Activated CD4-positive, alpha-beta memory T cell treated with anti-CD3 and anti-CD28 coated beads, Interleukin-2, amount 10 ng/mL, durations not matched to agents 7 days and 5 days (primary cell): ENCODE data around the gene PHF21A. TPM values are rescaled to one million over a fixed set of nuclear protein-coding genes. Genes with fewer than 3 reads are reported as not detected.

Experiments
- CTCF ChIA-PET: fragments of 350-600 bp; sonication (Branson Sonifier 250); formaldehyde crosslinking; loops from one replicate; lab custom pipeline; 2021; ENCODE audit warnings: antibody characterized with exemption, inconsistent platforms; lab: Charles Lee
- POLR2A ChIA-PET: fragments of 350-600 bp; sonication (Branson Sonifier 250); formaldehyde crosslinking; loops from one replicate; lab custom pipeline; 2021; ENCODE audit warnings: antibody characterized with exemption; lab: Charles Lee
- DNase-seq: peaks from one replicate; pipeline ENCODE4 v3.0.0-alpha.2; 2020
- H3K27ac Mint-ChIP-seq: one replicate; pipeline ENCODE4 v1.8.0; 2021; ENCODE audit warnings: mild to moderate bottlenecking, mixed read lengths
- H3K27me3 Mint-ChIP-seq: one replicate; pipeline ENCODE4 v1.8.0; 2021; ENCODE audit warnings: mixed read lengths
- H3K36me3 Mint-ChIP-seq: one replicate; pipeline ENCODE4 v1.8.0; 2021; ENCODE audit warnings: low read depth, mixed read lengths
- H3K4me1 Mint-ChIP-seq: one replicate; pipeline ENCODE4 v1.8.0; 2021; ENCODE audit warnings: mixed read lengths
- H3K4me3 Mint-ChIP-seq: one replicate; pipeline ENCODE4 v1.8.0; 2021; ENCODE audit warnings: mild to moderate bottlenecking, mixed read lengths
- H3K9me3 Mint-ChIP-seq: one replicate; pipeline ENCODE4 v1.8.0; 2021; ENCODE audit warnings: mixed read lengths
- total RNA-seq, 2 experiments: library from RNA; stranded (reverse); gene quantifications; one replicate each; pipeline ENCODE4 v1.2.3, GENCODE V29; 2021

PHF21A gene
- total RNA-seq, 2 experiments from 2014 or later: 52.6 to 56.9 TPM

GRCh38 chr11:45948356-45948755, 172.9 kb downstream of the PHF21A start:
- ChIA-PET POLR2A (no interaction called here), CTCF (interaction anchor here (0.6 to 5.8 kb wide), 2 partner anchors 9 to 17 kb away, joined by 4 to 40 read pairs; no protein-coding TSS in a partner anchor)
- H3K4me3 Mint-ChIP-seq: no peak overlapping the region
- no peak overlapping the region for H3K27ac Mint-ChIP-seq
- no peaks in the 10 kb centered on the region for H3K4me1 Mint-ChIP-seq
- H3K36me3 Mint-ChIP-seq: peaks cover 39% of the 10 kb centered on the region
- H3K27me3 Mint-ChIP-seq: no peaks in the 10 kb centered on the region
- H3K9me3 Mint-ChIP-seq: no peaks in the 10 kb centered on the region
- DNase-seq: no peak

- no peak overlapping the region for H3K4me3 Mint-ChIP-seq
- H3K27ac Mint-ChIP-seq: no peak overlapping the region
- no peaks in the 10 kb centered on the region for H3K27me3 Mint-ChIP-seq
- ChIA-PET CTCF (interaction anchor here (0.6 to 5.8 kb wide), 2 partner anchors 9 to 17 kb away, joined by 4 to 40 read pairs; no protein-coding TSS in a partner anchor), POLR2A (no interaction called here)
- no peaks in the 10 kb centered on the region for H3K9me3 Mint-ChIP-seq
- DNase-seq: no peak
- no peaks in the 10 kb centered on the region for H3K4me1 Mint-ChIP-seq
- peaks cover 39% of the 10 kb centered on the region for H3K36me3 Mint-ChIP-seq
Observed at GRCh38 chr11:45947885-45948284, 173.4 kb downstream of the PHF21A start.

GRCh38 chr11:45945397-45945999, 175.8 kb downstream of the PHF21A start:
- ChIA-PET POLR2A (no interaction called here), CTCF (interaction anchor here (1.1 kb wide), 1 partner anchor 20 kb away, joined by 3 read pairs; no protein-coding TSS in a partner anchor)
- no peak overlapping the region for H3K27ac Mint-ChIP-seq
- no peaks in the 10 kb centered on the region for H3K27me3 Mint-ChIP-seq
- no peak for DNase-seq
- peaks cover 37% of the 10 kb centered on the region for H3K36me3 Mint-ChIP-seq
- no peaks in the 10 kb centered on the region for H3K4me1 Mint-ChIP-seq
- no peak overlapping the region for H3K4me3 Mint-ChIP-seq
- no peaks in the 10 kb centered on the region for H3K9me3 Mint-ChIP-seq

GRCh38 chr11:45942381-45942780, 178.9 kb downstream of the PHF21A start:
- CTCF ChIA-PET: interaction anchor here (2.9 kb wide), 1 partner anchor 23 kb away, joined by 15 read pairs; no protein-coding TSS in a partner anchor

GRCh38 chr11:45941285-45941684, 180.0 kb downstream of the PHF21A start:
- Mint-ChIP-seq H3K4me1 (no peaks in the 10 kb centered on the region), H3K4me3 (no peak overlapping the region), H3K27me3 (no peaks in the 10 kb centered on the region), H3K9me3 (no peaks in the 10 kb centered on the region), H3K27ac (no peak overlapping the region), H3K36me3 (peaks cover 21% of the 10 kb centered on the region)
- CTCF ChIA-PET: interaction anchor here (2.9 kb wide), 1 partner anchor 24 kb away, joined by 15 read pairs; no protein-coding TSS in a partner anchor
- POLR2A ChIA-PET: interaction anchor here (0.9 kb wide), 1 partner anchor 11 kb away, joined by 3 read pairs; no protein-coding TSS in a partner anchor
- no peak for DNase-seq

More at GRCh38 chr11:45942381-45942780, 178.9 kb downstream of the PHF21A start:
- Mint-ChIP-seq H3K36me3 (peaks cover 22% of the 10 kb centered on the region), H3K4me1 (no peaks in the 10 kb centered on the region), H3K4me3 (no peak overlapping the region), H3K27me3 (no peaks in the 10 kb centered on the region), H3K27ac (no peak overlapping the region), H3K9me3 (no peaks in the 10 kb centered on the region)
- POLR2A ChIA-PET: interaction anchor here (1.0 to 1.1 kb wide), 2 partner anchors 13 to 25 kb away, joined by 3 read pairs; partner anchors contain the start of gene PEX16
- no peak for DNase-seq

GRCh38 chr11:45939836-45940235, 181.4 kb downstream of the PHF21A start:
- CTCF ChIA-PET: no interaction called here
- Mint-ChIP-seq H3K27me3 (no peaks in the 10 kb centered on the region), H3K27ac (no peak overlapping the region), H3K36me3 (peaks cover 12% of the 10 kb centered on the region), H3K4me3 (no peak overlapping the region), H3K9me3 (no peaks in the 10 kb centered on the region), H3K4me1 (no peaks in the 10 kb centered on the region)
- POLR2A ChIA-PET: no interaction called here
- DNase-seq: no peak

- POLR2A ChIA-PET: no interaction called here
- Mint-ChIP-seq H3K4me3 (no peak overlapping the region), H3K27ac (no peak overlapping the region), H3K36me3 (peaks cover 17% of the 10 kb centered on the region), H3K9me3 (no peaks in the 10 kb centered on the region), H3K4me1 (no peaks in the 10 kb centered on the region), H3K27me3 (no peaks in the 10 kb centered on the region)
- CTCF ChIA-PET: no interaction called here
- no peak for DNase-seq
Observed at GRCh38 chr11:45937916-45938315, 183.3 kb downstream of the PHF21A start.

GRCh38 chr11:45936511-45937054, 184.7 kb downstream of the PHF21A start:
- ChIA-PET CTCF (interaction anchor here (1.7 to 2.0 kb wide), 2 partner anchors 28 to 70 kb away, joined by 4 to 7 read pairs; no protein-coding TSS in a partner anchor), POLR2A (interaction anchor here (1.2 to 1.8 kb wide), 2 partner anchors 18 to 19 kb away, joined by 4 to 6 read pairs; partner anchors contain the start of gene PEX16)
- no peak for DNase-seq
- H3K9me3 Mint-ChIP-seq: no peaks in the 10 kb centered on the region
- H3K27ac Mint-ChIP-seq: no peak overlapping the region
- peaks cover 2% of the 10 kb centered on the region for H3K4me1 Mint-ChIP-seq
- H3K36me3 Mint-ChIP-seq: peaks cover 16% of the 10 kb centered on the region
- H3K4me3 Mint-ChIP-seq: no peak overlapping the region
- H3K27me3 Mint-ChIP-seq: no peaks in the 10 kb centered on the region

GRCh38 chr11:45935349-45936064, 185.7 kb downstream of the PHF21A start:
- H3K4me3 Mint-ChIP-seq: no peak overlapping the region
- no peaks in the 10 kb centered on the region for H3K27me3 Mint-ChIP-seq
- H3K9me3 Mint-ChIP-seq: no peaks in the 10 kb centered on the region
- no peak for DNase-seq
- POLR2A ChIA-PET: interaction anchor here (0.8 to 1.8 kb wide), 2 partner anchors 18 to 161 kb away, joined by 3 to 6 read pairs; partner anchors contain the start of gene PEX16
- H3K27ac Mint-ChIP-seq: no peak overlapping the region
- CTCF ChIA-PET: interaction anchor here (1.7 to 2.0 kb wide), 2 partner anchors 29 to 71 kb away, joined by 4 to 7 read pairs; no protein-coding TSS in a partner anchor
- peaks cover 12% of the 10 kb centered on the region for H3K4me1 Mint-ChIP-seq
- H3K36me3 Mint-ChIP-seq: peaks cover 20% of the 10 kb centered on the region

GRCh38 chr11:45934580-45935318, 186.5 kb downstream of the PHF21A start:
- H3K9me3 Mint-ChIP-seq: no peaks in the 10 kb centered on the region
- H3K27ac Mint-ChIP-seq: no peak overlapping the region
- H3K4me1 Mint-ChIP-seq: peaks cover 20% of the 10 kb centered on the region
- peaks cover 20% of the 10 kb centered on the region for H3K36me3 Mint-ChIP-seq
- H3K4me3 Mint-ChIP-seq: no peak overlapping the region
- POLR2A ChIA-PET: no interaction called here
- no peaks in the 10 kb centered on the region for H3K27me3 Mint-ChIP-seq
- CTCF ChIA-PET: no interaction called here
- no peak for DNase-seq

GRCh38 chr11:45933846-45934579, 187.2 kb downstream of the PHF21A start:
- no peak for DNase-seq
- H3K36me3 Mint-ChIP-seq: peaks cover 20% of the 10 kb centered on the region
- CTCF ChIA-PET: no interaction called here
- peaks cover 26% of the 10 kb centered on the region for H3K4me1 Mint-ChIP-seq
- POLR2A ChIA-PET: no interaction called here
- H3K27me3 Mint-ChIP-seq: no peaks in the 10 kb centered on the region
- H3K9me3 Mint-ChIP-seq: no peaks in the 10 kb centered on the region
- H3K27ac Mint-ChIP-seq: no peak overlapping the region
- H3K4me3 Mint-ChIP-seq: no peak overlapping the region
